ENCODE measurements around the gene NTNG2.

Gene NTNG2

DNA sequence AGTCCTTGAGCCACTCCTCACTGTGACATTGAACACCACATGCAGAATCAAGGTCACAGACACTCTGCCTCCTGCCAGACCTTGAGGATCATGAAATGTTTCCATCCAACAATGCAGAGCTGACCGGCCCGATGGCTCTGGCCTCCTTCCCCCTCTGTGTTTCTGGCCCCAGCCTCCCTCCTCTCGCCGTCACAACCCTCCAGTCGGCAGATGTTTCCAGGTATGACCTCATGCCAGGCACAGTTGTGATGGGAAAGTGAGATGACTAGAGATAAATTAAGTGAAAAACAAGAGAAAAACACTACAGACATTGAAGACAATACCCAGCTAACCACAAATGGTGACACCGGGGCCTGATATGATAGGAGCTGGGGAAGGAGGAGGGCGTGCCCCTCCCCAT lies 9.8 kb downstream of the NTNG2 start:
- H3K27ac ChIP-seq: no peak overlapping the region
- H3K9ac ChIP-seq (ENCODE audit: insufficient read length): no peak overlapping the region
- TF ChIP-seq POLR2AphosphoS5 (IDR thresholded peaks at IDR 0.05; ENCODE audit: borderline replicate concordance, low read depth, low read length): no peak
- TF ChIP-seq EZH2 (IDR thresholded peaks at IDR 0.05): no peak
- no peak for TF ChIP-seq FOXP2 (optimal IDR thresholded peaks at IDR 0.05; ENCODE audit: control extremely low read depth, extremely low read length, insufficient read depth)
- no peak overlapping the region for H3K4me3 ChIP-seq
- no peak for DNase-seq (ENCODE audit: low read depth, low spot score)
- no peaks in the 10 kb centered on the region for H3K36me3 ChIP-seq (ENCODE audit: insufficient read depth, low read length)
- H3K9me3 ChIP-seq (ENCODE audit: low read depth, low read length): no peaks in the 10 kb centered on the region

GRCh38 chr9:132172185-132172584 lies 10.3 kb downstream of the NTNG2 start:
- Histone ChIP-seq H3K9me3 (ENCODE audit: low read depth, low read length) (no peaks in the 10 kb centered on the region), H3K9ac (ENCODE audit: insufficient read length) (no peak overlapping the region), H3K36me3 (ENCODE audit: insufficient read depth, low read length) (no peaks in the 10 kb centered on the region), H3K27ac (no peak overlapping the region), H3K4me3 (no peak overlapping the region)
- DNase-seq (ENCODE audit: low read depth, low spot score): no peak
- TF ChIP-seq POLR2AphosphoS5 (IDR thresholded peaks at IDR 0.05; ENCODE audit: borderline replicate concordance, low read depth, low read length): no peak
- no peak for TF ChIP-seq EZH2 (IDR thresholded peaks at IDR 0.05)
- TF ChIP-seq FOXP2 (optimal IDR thresholded peaks at IDR 0.05; ENCODE audit: control extremely low read depth, extremely low read length, insufficient read depth): no peak

- no peak for DNase-seq (ENCODE audit: low read depth, low spot score)
- Histone ChIP-seq H3K4me3 (no peak overlapping the region), H3K27ac (no peak overlapping the region), H3K9ac (ENCODE audit: insufficient read length) (no peak overlapping the region), H3K9me3 (ENCODE audit: low read depth, low read length) (no peaks in the 10 kb centered on the region), H3K36me3 (ENCODE audit: insufficient read depth, low read length) (no peaks in the 10 kb centered on the region)
- TF ChIP-seq FOXP2 (optimal IDR thresholded peaks at IDR 0.05; ENCODE audit: control extremely low read depth, extremely low read length, insufficient read depth) (no peak), EZH2 (IDR thresholded peaks at IDR 0.05) (no peak), POLR2AphosphoS5 (IDR thresholded peaks at IDR 0.05; ENCODE audit: borderline replicate concordance, low read depth, low read length) (no peak)
These were observed 13.6 kb downstream of the NTNG2 start for GRCh38 chr9:132175431-132175830.

DNA sequence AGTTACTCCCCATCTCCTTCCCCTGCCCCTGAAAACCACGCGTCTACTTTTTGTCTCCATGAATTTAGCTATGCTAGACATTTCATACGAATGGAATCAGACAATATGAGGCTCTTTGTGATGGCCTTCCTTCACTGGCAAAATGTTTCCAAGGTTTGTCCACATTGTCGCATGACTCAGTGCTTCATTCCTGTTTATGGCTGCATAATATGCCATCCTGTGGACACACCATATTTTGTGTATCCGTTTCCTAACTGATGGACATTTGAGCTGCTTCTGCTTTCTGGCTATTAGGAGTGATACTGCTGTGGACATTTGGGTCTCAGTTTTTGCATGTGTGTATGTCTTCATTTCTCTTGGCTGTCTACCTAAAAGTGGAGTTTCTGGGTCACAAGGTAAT lies 14.5 kb downstream of the NTNG2 start:
- H3K9ac ChIP-seq (ENCODE audit: insufficient read length): no peak overlapping the region
- no peak overlapping the region for H3K27ac ChIP-seq
- no peak for DNase-seq (ENCODE audit: low read depth, low spot score)
- H3K36me3 ChIP-seq (ENCODE audit: insufficient read depth, low read length): no peaks in the 10 kb centered on the region
- no peak overlapping the region for H3K4me3 ChIP-seq
- TF ChIP-seq POLR2AphosphoS5 (IDR thresholded peaks at IDR 0.05; ENCODE audit: borderline replicate concordance, low read depth, low read length) (no peak), FOXP2 (optimal IDR thresholded peaks at IDR 0.05; ENCODE audit: control extremely low read depth, extremely low read length, insufficient read depth) (no peak), EZH2 (IDR thresholded peaks at IDR 0.05) (no peak)
- no peaks in the 10 kb centered on the region for H3K9me3 ChIP-seq (ENCODE audit: low read depth, low read length)

DNA sequence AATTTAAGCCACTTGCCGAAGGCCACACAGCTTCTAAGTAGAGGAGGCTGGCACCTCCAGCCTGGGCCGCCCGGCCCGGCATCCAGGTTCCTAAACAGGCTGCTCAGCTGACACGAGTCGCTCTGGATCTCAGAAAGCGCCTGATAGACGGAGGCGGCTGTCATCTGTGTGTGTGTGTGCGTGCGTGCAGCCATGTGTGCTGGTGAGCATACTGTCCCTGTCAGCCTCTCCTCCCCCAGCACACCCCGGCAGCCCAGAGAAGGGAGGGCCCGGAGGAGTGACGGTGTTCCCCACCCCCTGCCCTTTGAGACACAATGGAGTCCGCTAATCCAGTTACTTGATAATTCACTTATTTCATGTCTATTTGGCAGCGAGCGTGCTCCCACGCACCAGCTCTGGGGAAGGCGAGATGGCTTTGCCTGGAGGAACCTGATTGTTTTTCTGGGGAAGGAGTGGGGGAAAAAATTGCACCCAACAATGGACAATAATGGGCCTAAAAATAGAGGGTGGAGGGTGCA lies 20.0 kb downstream of the NTNG2 start:
- H3K27ac ChIP-seq: no peak overlapping the region
- no peaks in the 10 kb centered on the region for H3K9me3 ChIP-seq (ENCODE audit: low read depth, low read length)
- no peak overlapping the region for H3K4me3 ChIP-seq
- TF ChIP-seq FOXP2 (optimal IDR thresholded peaks at IDR 0.05; ENCODE audit: control extremely low read depth, extremely low read length, insufficient read depth) (no peak), EZH2 (IDR thresholded peaks at IDR 0.05) (no peak), POLR2AphosphoS5 (IDR thresholded peaks at IDR 0.05; ENCODE audit: borderline replicate concordance, low read depth, low read length) (no peak)
- no peak for DNase-seq (ENCODE audit: low read depth, low spot score)
- H3K36me3 ChIP-seq (ENCODE audit: insufficient read depth, low read length): no peaks in the 10 kb centered on the region
- no peak overlapping the region for H3K9ac ChIP-seq (ENCODE audit: insufficient read length)

DNA sequence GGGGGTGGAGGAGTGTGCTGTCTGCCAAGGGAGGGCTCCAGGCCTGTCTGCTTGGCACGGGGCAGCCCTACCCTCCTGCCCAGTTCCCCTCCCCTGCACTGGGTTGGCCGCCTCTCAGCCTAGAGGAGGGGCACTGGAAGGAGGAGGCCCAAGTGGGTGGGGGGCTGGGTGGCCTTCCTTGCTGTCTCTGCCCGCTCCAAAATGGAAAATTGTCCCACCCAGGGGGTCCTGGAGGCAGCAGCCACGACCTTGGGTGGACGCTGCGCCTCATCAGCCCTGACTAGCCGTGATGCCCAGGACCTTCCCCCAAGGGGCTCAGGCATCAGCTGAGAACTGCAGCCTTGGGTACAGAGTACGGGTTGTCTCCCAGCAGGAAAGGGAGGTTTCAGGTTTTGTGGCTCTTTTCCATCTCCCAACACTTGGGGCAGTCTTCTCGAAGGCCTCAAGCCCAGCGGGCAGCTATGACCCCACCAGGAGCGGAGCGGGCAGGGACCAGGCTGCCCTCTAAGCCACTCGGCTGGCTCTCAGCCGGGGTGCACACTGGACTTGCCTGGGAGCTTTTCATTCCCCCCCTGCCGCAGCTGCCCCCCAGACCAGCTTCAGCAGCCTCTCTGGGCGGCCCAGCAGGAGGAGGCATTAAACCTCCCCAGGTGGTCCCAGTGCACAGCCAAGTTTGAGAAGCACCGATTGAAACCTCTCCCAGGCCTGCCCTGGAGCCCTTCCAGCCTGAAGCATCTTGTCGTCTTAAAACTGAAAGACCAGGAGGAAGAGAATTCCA lies 20.6 kb downstream of the NTNG2 start:
- Histone ChIP-seq H3K4me3 (no peak overlapping the region), H3K9ac (ENCODE audit: insufficient read length) (no peak overlapping the region), H3K27ac (no peak overlapping the region), H3K36me3 (ENCODE audit: insufficient read depth, low read length) (no peaks in the 10 kb centered on the region), H3K9me3 (ENCODE audit: low read depth, low read length) (no peaks in the 10 kb centered on the region)
- no peak for DNase-seq (ENCODE audit: low read depth, low spot score)
- TF ChIP-seq EZH2 (IDR thresholded peaks at IDR 0.05) (no peak), FOXP2 (optimal IDR thresholded peaks at IDR 0.05; ENCODE audit: control extremely low read depth, extremely low read length, insufficient read depth) (no peak), POLR2AphosphoS5 (IDR thresholded peaks at IDR 0.05; ENCODE audit: borderline replicate concordance, low read depth, low read length) (no peak)

- no peak overlapping the region for H3K27ac ChIP-seq
- no peak for TF ChIP-seq EZH2 (IDR thresholded peaks at IDR 0.05)
- no peak for TF ChIP-seq FOXP2 (optimal IDR thresholded peaks at IDR 0.05; ENCODE audit: control extremely low read depth, extremely low read length, insufficient read depth)
- no peak for TF ChIP-seq POLR2AphosphoS5 (IDR thresholded peaks at IDR 0.05; ENCODE audit: borderline replicate concordance, low read depth, low read length)
- no peak overlapping the region for H3K4me3 ChIP-seq
- no peak overlapping the region for H3K9ac ChIP-seq (ENCODE audit: insufficient read length)
- H3K9me3 ChIP-seq (ENCODE audit: low read depth, low read length): no peaks in the 10 kb centered on the region
- DNase-seq (ENCODE audit: low read depth, low spot score): no peak
- H3K36me3 ChIP-seq (ENCODE audit: insufficient read depth, low read length): no peaks in the 10 kb centered on the region
These were observed 21.3 kb downstream of the NTNG2 start for GRCh38 chr9:132183134-132183533.

- Histone ChIP-seq H3K36me3 (ENCODE audit: insufficient read depth, low read length) (no peaks in the 10 kb centered on the region), H3K9me3 (ENCODE audit: low read depth, low read length) (no peaks in the 10 kb centered on the region), H3K9ac (ENCODE audit: insufficient read length) (no peak overlapping the region), H3K27ac (no peak overlapping the region), H3K4me3 (no peak overlapping the region)
- DNase-seq (ENCODE audit: low read depth, low spot score): no peak
- no peak for TF ChIP-seq POLR2AphosphoS5 (IDR thresholded peaks at IDR 0.05; ENCODE audit: borderline replicate concordance, low read depth, low read length)
- TF ChIP-seq EZH2 (IDR thresholded peaks at IDR 0.05): no peak
- no peak for TF ChIP-seq FOXP2 (optimal IDR thresholded peaks at IDR 0.05; ENCODE audit: control extremely low read depth, extremely low read length, insufficient read depth)
These were observed 21.9 kb downstream of the NTNG2 start for GRCh38 chr9:132183715-132184114.

All from SK-N-MC (cell line).